HEK293T (cell line): ENCODE data around the gene IL22RA2.

Experiments used
- CTCF ChIA-PET: fragments of 350-600 bp; formaldehyde crosslinking; extraction: SDS; loops from one replicate; lab custom pipeline; 2021; ENCODE audit warnings: antibody characterized with exemption, inconsistent platforms; lab: Yijun Ruan, JAX
- POLR2A ChIA-PET: fragments of 350-600 bp; formaldehyde crosslinking; extraction: SDS; loops from one replicate; lab custom pipeline; 2020; ENCODE audit warnings: antibody characterized with exemption, inconsistent platforms; lab: Yijun Ruan, JAX
- DNase-seq: peaks from one replicate; pipeline ENCODE4 v3.0.0; 2012; ENCODE audit warnings: mixed read lengths; ENCODE audit errors: extremely low spot score
- ARNT ChIP-seq: fragments of 450-650 bp; IDR thresholded peaks from 2 replicates; pipeline ENCODE4 v1.6.1; 2017; ENCODE audit warnings: mild to moderate bottlenecking
- BHLHE40 ChIP-seq: fragments of 450-650 bp; IDR thresholded peaks from 2 replicates; pipeline ENCODE4 v1.6.1; 2016; ENCODE audit warnings: mild to moderate bottlenecking, moderate library complexity, borderline replicate concordance
- CTBP1 ChIP-seq: fragments of 450-650 bp; IDR thresholded peaks from 2 replicates; pipeline ENCODE4 v1.6.1; 2016; ENCODE audit warnings: borderline replicate concordance
- ELF4 ChIP-seq: fragments of 450-650 bp; IDR thresholded peaks from 2 replicates; pipeline ENCODE4 v1.6.1; 2017; ENCODE audit warnings: antibody characterized with exemption
- FOXA1 ChIP-seq: fragments of 450-650 bp; IDR thresholded peaks from 2 replicates; pipeline ENCODE4 v1.6.1; 2016; ENCODE audit warnings: mild to moderate bottlenecking
- FOXK2 ChIP-seq: fragments of 450-650 bp; IDR thresholded peaks from 2 replicates; pipeline ENCODE4 v1.6.1; 2016; ENCODE audit warnings: mild to moderate bottlenecking
- FOXM1 ChIP-seq: fragments of 450-650 bp; IDR thresholded peaks from 2 replicates; pipeline ENCODE4 v1.6.1; 2017; ENCODE audit warnings: mild to moderate bottlenecking, borderline replicate concordance
- HDGF ChIP-seq: fragments of 450-650 bp; IDR thresholded peaks from 2 replicates; pipeline ENCODE4 v1.6.1; 2017; ENCODE audit warnings: antibody characterized with exemption, borderline replicate concordance
- L3MBTL2 ChIP-seq: fragments of 450-650 bp; conservative IDR thresholded peaks from 2 replicates; pipeline ENCODE4 v1.6.1; 2016; ENCODE audit warnings: mild to moderate bottlenecking
- LEF1 ChIP-seq: fragments of 450-650 bp; IDR thresholded peaks from 2 replicates; pipeline ENCODE4 v1.6.1; 2017; ENCODE audit warnings: mild to moderate bottlenecking, borderline replicate concordance
- NFRKB ChIP-seq: fragments of 450-650 bp; IDR thresholded peaks from 2 replicates; pipeline ENCODE4 v1.6.1; 2016; ENCODE audit warnings: mild to moderate bottlenecking, moderate library complexity
- SP1 ChIP-seq: fragments of 450-650 bp; IDR thresholded peaks from 2 replicates; pipeline ENCODE4 v1.6.1; 2017
- SUZ12 ChIP-seq: fragments of 450-650 bp; IDR thresholded peaks from 2 replicates; pipeline ENCODE4 v1.6.1; 2016; ENCODE audit warnings: mild to moderate bottlenecking
- TARDBP ChIP-seq: fragments of 450-650 bp; IDR thresholded peaks from 2 replicates; pipeline ENCODE4 v1.6.1; 2016
- ZNF384 ChIP-seq: fragments of 450-650 bp; IDR thresholded peaks from 2 replicates; pipeline ENCODE4 v1.6.1; 2016
- TF ChIP-seq, protein P1 (sequence below): fragments of 450-650 bp; IDR thresholded peaks from 2 replicates; pipeline ENCODE4 v1.6.1; 2016

The IL22RA2 gene

DNA sequence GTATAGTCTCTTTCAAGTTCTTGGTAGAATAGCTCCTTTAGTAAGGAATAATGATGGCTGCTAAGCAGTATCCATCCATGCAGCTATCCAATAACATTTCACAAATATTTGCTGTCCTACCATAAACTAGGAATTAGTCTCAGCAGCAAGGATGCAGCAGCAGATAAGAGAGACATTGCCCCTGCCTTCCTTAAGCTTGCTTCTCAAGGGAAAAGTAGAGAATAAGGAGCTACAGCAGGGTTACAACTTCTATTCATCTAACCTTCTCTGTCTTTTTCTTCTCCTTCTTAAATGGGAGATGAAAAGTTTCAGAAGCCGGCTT is 2.4 kb downstream of the IL22RA2 start:
- CTCF ChIA-PET: interaction anchor here (0.5 to 0.9 kb wide), 2 partner anchors 143 to 483 kb away, joined by 3 read pairs; no protein-coding TSS in a partner anchor
- POLR2A ChIA-PET: no interaction called here

DNA sequence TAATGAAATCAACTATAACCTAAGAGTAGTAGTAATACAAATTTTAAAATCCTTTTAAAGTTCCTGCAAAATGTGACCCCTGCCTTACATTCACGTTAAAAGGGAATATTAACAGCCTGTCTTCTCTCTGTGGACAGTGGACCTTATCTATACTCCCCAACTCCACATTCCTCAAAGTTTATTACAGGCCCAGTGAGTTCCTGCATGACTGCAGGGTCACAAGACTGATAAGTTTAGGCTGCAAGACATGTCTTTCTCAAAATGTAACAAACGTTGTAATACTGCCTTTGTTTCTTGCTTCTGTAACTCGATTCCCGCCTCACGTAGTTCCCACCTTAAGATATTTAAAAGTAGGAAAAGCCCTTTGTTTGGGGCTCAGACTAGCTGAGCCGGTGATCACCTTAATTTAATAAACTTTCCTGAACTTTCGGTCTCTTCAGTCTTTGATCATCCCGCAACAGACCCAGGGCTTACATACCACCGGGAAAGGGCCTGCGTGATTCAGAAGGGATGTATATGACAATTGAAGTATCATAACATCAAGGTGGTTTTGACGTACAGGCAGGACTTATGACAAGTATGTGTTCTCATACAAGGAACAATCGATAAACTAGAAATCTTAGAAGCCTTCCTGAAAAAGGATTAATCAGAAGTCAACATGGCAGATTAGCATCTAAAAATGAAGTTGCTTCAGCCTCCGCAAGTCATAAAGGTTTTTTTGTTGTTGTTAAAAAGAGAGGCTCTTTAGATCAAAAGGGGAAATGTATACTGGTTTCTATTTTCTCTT is 3.0 kb downstream of the IL22RA2 start:
- POLR2A ChIA-PET: no interaction called here
- TF ChIP-seq ELF4: no peak
- no peak for TF ChIP-seq FOXK2
- TF ChIP-seq ARNT: no peak
- no peak for TF ChIP-seq TARDBP
- no peak for TF ChIP-seq LEF1
- TF ChIP-seq BHLHE40: no peak
- no peak for TF ChIP-seq FOXM1
- no peak for TF ChIP-seq SUZ12
- TF ChIP-seq NFRKB: no peak
- TF ChIP-seq, protein P1, sequence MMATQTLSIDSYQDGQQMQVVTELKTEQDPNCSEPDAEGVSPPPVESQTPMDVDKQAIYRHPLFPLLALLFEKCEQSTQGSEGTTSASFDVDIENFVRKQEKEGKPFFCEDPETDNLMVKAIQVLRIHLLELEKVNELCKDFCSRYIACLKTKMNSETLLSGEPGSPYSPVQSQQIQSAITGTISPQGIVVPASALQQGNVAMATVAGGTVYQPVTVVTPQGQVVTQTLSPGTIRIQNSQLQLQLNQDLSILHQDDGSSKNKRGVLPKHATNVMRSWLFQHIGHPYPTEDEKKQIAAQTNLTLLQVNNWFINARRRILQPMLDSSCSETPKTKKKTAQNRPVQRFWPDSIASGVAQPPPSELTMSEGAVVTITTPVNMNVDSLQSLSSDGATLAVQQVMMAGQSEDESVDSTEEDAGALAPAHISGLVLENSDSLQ: no peak
- no peak for TF ChIP-seq HDGF
- TF ChIP-seq CTBP1: no peak
- CTCF ChIA-PET: interaction anchor here (0.9 kb wide), 1 partner anchor 144 kb away, joined by 3 read pairs; no protein-coding TSS in a partner anchor
- no peak for DNase-seq

More for the DNA sequence above, 2.4 kb downstream of the IL22RA2 start:
- TF ChIP-seq FOXK2: no peak
- no peak for TF ChIP-seq ARNT
- no peak for TF ChIP-seq NFRKB
- TF ChIP-seq SUZ12: no peak
- TF ChIP-seq BHLHE40: no peak
- TF ChIP-seq LEF1: no peak
- TF ChIP-seq TARDBP: no peak
- TF ChIP-seq FOXM1: no peak
- TF ChIP-seq CTBP1: no peak
- no peak for TF ChIP-seq ZNF384
- TF ChIP-seq, protein P1: no peak
- no peak for TF ChIP-seq HDGF
- no peak for TF ChIP-seq FOXA1
- no peak for TF ChIP-seq L3MBTL2
- TF ChIP-seq SP1: no peak
- no peak for TF ChIP-seq ELF4
- DNase-seq: no peak

DNA sequence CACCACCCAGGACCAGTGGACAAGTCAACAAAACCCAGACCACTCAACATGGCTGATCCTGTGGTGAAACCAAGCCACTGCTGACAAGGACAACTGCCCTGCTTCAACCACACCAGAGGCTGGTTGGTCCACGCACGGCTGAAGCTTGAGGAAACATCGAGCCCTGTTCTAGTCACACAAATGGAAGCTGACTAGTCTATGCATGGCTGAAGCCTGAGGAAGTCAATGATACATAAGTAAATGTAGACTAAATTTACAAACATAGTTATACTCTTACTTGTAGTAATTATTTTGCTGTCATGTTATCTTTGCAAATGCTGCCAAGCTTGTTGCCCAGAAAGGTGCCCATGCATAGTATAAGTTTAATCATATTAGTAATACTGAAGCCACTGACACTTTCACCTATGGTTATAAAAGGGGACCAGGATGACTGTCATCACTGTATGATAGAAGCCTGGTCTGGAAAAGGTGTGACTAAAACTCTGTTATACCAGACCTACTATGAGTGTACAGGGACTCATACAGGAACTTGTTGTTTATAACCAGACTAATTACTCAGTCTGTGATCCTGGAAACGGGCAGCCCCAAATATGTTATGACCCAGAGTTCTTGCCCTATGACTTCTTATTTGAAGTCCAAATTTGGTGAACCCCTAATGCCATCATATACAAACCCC is 5.6 kb downstream of the IL22RA2 start:
- DNase-seq: no peak
- ChIA-PET POLR2A (no interaction called here), CTCF (no interaction called here)
- TF ChIP-seq FOXM1 (no peak), ZNF384 (no peak), HDGF (no peak), ARNT (no peak), ELF4 (no peak)

DNA sequence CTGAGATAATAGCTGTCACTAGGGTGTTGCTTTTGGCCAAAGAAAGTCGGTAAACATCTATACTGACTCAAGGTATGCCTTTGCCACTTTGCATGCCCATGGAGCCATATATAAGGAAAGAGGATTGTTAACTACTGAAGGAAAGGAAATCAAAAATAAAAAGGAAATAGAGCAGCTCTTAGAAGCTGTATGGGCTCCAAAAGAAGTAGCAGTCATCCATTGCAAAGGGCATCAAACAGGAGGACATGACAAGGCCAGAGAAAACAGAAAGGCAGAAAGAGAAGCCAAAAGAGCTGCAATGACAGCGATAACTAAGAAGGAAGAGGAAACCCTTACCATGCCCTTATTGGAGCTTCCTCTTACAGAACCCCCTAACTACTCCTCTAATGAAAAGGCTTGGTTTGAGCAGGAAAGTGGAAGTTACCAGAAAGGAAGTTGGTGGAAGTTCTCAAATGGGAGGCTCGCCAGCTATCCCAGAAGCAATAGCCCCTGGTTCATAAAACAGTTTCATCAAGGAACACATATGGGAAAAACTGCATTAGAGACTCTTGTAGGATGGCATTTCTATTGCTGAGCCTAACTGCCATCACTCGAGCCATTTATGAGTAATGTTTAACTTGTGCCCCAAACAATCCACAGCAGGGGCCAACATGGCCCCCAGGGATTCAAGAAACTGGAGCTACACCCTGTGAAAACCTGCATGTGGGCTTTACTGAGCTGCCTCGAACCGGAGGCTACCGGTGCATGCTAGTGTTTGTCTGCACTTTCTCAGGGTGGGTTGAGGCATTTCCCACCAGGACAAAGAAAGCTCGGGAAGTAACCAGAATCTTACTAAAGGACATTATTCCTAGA is 7.0 kb downstream of the IL22RA2 start:
- CTCF ChIA-PET: interaction anchor here (0.6 kb wide), 2 partner anchors 448 to 501 kb away, joined by 3 to 6 read pairs; no protein-coding TSS in a partner anchor
- TF ChIP-seq L3MBTL2 (no peak), NFRKB (no peak), SUZ12 (no peak), FOXA1 (no peak), LEF1 (no peak), FOXK2 (no peak), ELF4 (no peak), BHLHE40 (no peak), TARDBP (no peak), CTBP1 (no peak)
- TF ChIP-seq, protein P1: no peak

DNA sequence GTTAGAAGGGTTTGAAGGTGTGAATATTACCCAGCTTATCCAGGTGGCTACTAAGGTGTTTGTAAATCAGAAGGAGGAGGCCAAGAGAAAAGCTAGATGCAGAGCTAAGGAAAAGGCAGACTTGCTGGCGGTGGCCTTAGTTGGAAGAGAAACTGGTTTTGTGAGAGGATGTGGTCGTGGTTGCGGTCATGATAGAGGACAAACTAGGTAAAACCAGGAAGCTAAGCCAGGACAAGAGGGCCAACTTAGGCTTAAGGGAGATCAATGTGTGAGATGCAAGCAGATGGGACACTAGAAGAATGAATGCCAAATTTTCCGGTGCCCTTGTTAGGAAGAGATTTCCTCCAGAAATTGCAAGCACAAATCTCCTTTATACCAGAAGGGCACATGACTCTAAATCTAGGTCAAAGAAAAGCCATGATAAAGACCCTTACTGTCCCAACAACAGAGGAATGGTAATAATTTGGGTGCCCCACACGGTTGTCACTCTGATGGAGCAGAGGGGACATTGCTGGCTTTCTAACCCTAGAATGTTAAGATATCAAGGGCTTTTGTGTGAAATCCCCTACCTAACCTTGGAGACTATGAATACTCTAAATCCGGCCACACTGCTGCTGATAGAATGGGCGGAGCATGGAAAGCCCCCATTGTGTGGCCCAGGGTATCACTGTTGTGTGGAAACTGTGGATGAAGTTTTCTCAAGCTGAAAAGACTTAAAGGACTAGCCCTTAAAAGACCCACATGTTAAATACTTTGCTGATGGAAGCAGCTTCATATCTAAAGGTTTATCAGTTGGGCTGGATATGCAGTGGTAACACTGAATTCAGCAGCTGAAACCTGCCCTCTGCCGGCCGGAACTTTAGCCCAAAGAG is 7.8 kb downstream of the IL22RA2 start:
- CTCF ChIA-PET: interaction anchor here (0.6 kb wide), 2 partner anchors 447 to 502 kb away, joined by 3 to 6 read pairs; no protein-coding TSS in a partner anchor
- TF ChIP-seq TARDBP: no peak
- no peak for TF ChIP-seq LEF1
- no peak for TF ChIP-seq FOXM1
- no peak for TF ChIP-seq FOXA1
- TF ChIP-seq, protein P1: no peak
- TF ChIP-seq BHLHE40: no peak
- TF ChIP-seq L3MBTL2: no peak
- no peak for TF ChIP-seq ELF4
- no peak for TF ChIP-seq NFRKB
- POLR2A ChIA-PET: no interaction called here
- no peak for DNase-seq

More for the DNA sequence above, 7.0 kb downstream of the IL22RA2 start:
- POLR2A ChIA-PET: no interaction called here
- DNase-seq: no peak
